Endodermal cell (in vitro differentiated cells): ENCODE data around the gene CREBBP. TPM values are rescaled to one million over a fixed set of nuclear protein-coding genes. Genes with fewer than 3 reads are reported as not detected.
A peak's percentile ranks its signal among the peaks of the same experiment; 100 is the strongest.

Experiments used
- DNase-seq: peaks from one replicate; pipeline ENCODE4 v3.0.0-alpha.2; 2017
- H3K27ac ChIP-seq: 2 replicates; pipeline ENCODE4 v1.5.1; 2013; ENCODE audit warnings: mild to moderate bottlenecking, low read depth, low read length, moderate library complexity
- H3K27me3 ChIP-seq: 2 replicates; pipeline ENCODE4 v1.6.1; 2013; ENCODE audit warnings: mild to moderate bottlenecking, low read length, moderate library complexity; ENCODE audit not compliant: insufficient read depth, control insufficient read depth, poor library complexity, severe bottlenecking
- H3K36me3 ChIP-seq: 2 replicates; pipeline ENCODE4 v1.7.0; 2013; ENCODE audit warnings: mild to moderate bottlenecking, low read length, moderate library complexity; ENCODE audit not compliant: control insufficient read depth, insufficient read depth
- H3K4me1 ChIP-seq: one replicate; pipeline ENCODE4 v1.7.0; 2013; ENCODE audit warnings: low read length; ENCODE audit not compliant: control insufficient read depth, insufficient read depth
- H3K4me3 ChIP-seq: 2 replicates; pipeline ENCODE4 v1.5.1; 2013; ENCODE audit warnings: mild to moderate bottlenecking, low read length, moderate library complexity
- H3K9ac ChIP-seq: 2 replicates; pipeline ENCODE4 v1.6.1; 2013; ENCODE audit warnings: mild to moderate bottlenecking, low read length, moderate library complexity; ENCODE audit not compliant: poor library complexity, severe bottlenecking; ENCODE audit errors: extremely low read depth
- H3K9me3 ChIP-seq: 2 replicates; pipeline ENCODE4 v1.6.1; 2013; ENCODE audit warnings: mild to moderate bottlenecking, low read length, moderate library complexity; ENCODE audit not compliant: control insufficient read depth
- H3K27ac Mint-ChIP-seq: 2 replicates; pipeline ENCODE4 v1.8.0; 2020; ENCODE audit warnings: mixed read lengths
- H3K27me3 Mint-ChIP-seq: 2 replicates; pipeline ENCODE4 v1.8.0; 2021; ENCODE audit warnings: mild to moderate bottlenecking, mixed read lengths; ENCODE audit not compliant: insufficient read depth
- H3K36me3 Mint-ChIP-seq: 2 replicates; pipeline ENCODE4 v1.8.0; 2020; ENCODE audit warnings: low read depth, mixed read lengths
- H3K4me1 Mint-ChIP-seq: 2 replicates; pipeline ENCODE4 v1.8.0; 2020; ENCODE audit warnings: mixed read lengths
- H3K4me3 Mint-ChIP-seq: 2 replicates; pipeline ENCODE4 v1.8.0; 2020; ENCODE audit warnings: mild to moderate bottlenecking, moderate library complexity, mixed read lengths
- H3K9me3 Mint-ChIP-seq: 2 replicates; pipeline ENCODE4 v1.8.0; 2020; ENCODE audit warnings: mild to moderate bottlenecking, mixed read lengths
- CTCF ChIP-seq: fragments of 200-600 bp; sonication (generic); conservative IDR thresholded peaks from 2 replicates; pipeline ENCODE4 v1.5.0; 2021; ENCODE audit warnings: antibody characterized with exemption, mild to moderate bottlenecking
- WGBS, 2 experiments: methylation state at CpG; one replicate each; pipeline versions ENCODE4 v1.1.5 to v1.1.7; 2013; ENCODE audit warnings: missing lambda C conversion rate in 2 of 2, mixed read lengths in 1 of 2; ENCODE audit not compliant: insufficient coverage in 1 of 2, insufficient read length in 1 of 2; 5-methylcytosine and 5-hydroxymethylcytosine counted together
- total RNA-seq, 2 donors: library from RNA; stranded (reverse); fragmentation: NEBNext Ultra II Directional in 1 of 2; extraction: Animal tissue kit (Norgen Biotek cat#: 25700) in 1 of 2; gene quantifications; 2 replicates in 1 of 2; 3 replicates in 1 of 2; pipeline ENCODE4 v1.2.1, GENCODE V29; 2021

CREBBP gene
- total RNA-seq, 2 donors from 2014 or later = 71.1 to 103 TPM

DNA sequence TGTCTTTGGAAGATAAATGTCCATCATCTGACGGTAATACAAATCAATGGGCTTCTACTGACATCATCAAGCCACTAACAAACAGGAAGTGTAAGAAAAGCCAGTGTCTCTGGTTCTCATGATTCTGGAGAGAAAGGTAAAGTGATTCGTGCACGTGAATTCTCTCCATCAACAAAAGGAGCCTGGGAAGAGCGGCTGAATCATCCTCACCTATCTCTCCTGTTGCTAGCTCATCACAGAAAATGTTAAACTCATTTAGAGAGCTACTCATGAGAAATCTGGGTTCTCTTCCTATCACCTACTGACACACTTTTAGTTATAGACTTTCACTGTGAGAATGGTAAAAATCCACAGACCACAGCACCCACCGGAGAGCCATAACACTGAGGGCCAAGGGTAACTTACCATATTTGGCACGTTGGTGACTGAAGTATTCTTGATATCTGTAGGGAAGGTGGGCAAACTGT lies 70.3 kb downstream of the CREBBP start:
- Histone ChIP-seq H3K4me1 (peaks cover 8% of the 10 kb centered on the region), H3K36me3 (peaks cover 51% of the 10 kb centered on the region), H3K4me3 (no peak overlapping the region), H3K27me3 (no peaks in the 10 kb centered on the region), H3K9ac (no peak overlapping the region), H3K27ac (no peak overlapping the region), H3K9me3 (no peaks in the 10 kb centered on the region)
- Mint-ChIP-seq H3K27me3 (no peaks in the 10 kb centered on the region), H3K4me3 (no peak overlapping the region), H3K4me1 (peaks cover 21% of the 10 kb centered on the region), H3K27ac (no peak overlapping the region), H3K9me3 (no peaks in the 10 kb centered on the region), H3K36me3 (peaks cover 28% of the 10 kb centered on the region)
- WGBS, 2 experiments = 91 to 98% methylated on average over 6 of the region's 6 CpGs
- no peak for TF ChIP-seq CTCF
- no peak for DNase-seq

GRCh38 chr16:3808308-3809063 lies 72.0 kb downstream of the CREBBP start:
- peaks cover 57% of the 10 kb centered on the region for H3K36me3 ChIP-seq
- WGBS, 2 experiments = 70 to 92% methylated on average over 2 to 9 of the region's 9 CpGs
- H3K27me3 ChIP-seq = no peaks in the 10 kb centered on the region
- H3K4me1 ChIP-seq = peaks cover 7% of the 10 kb centered on the region
- H3K4me3 Mint-ChIP-seq = no peak overlapping the region
- H3K36me3 Mint-ChIP-seq = peaks cover 37% of the 10 kb centered on the region
- H3K9me3 ChIP-seq = no peaks in the 10 kb centered on the region
- no peak overlapping the region for H3K27ac ChIP-seq
- H3K27ac Mint-ChIP-seq = peak overlapping the region; percentile 37
- no peak for DNase-seq
- H3K9ac ChIP-seq = no peak overlapping the region
- H3K9me3 Mint-ChIP-seq = no peaks in the 10 kb centered on the region
- H3K4me1 Mint-ChIP-seq = peaks cover 20% of the 10 kb centered on the region
- TF ChIP-seq CTCF = no peak
- no peak overlapping the region for H3K4me3 ChIP-seq
- no peaks in the 10 kb centered on the region for H3K27me3 Mint-ChIP-seq

DNA sequence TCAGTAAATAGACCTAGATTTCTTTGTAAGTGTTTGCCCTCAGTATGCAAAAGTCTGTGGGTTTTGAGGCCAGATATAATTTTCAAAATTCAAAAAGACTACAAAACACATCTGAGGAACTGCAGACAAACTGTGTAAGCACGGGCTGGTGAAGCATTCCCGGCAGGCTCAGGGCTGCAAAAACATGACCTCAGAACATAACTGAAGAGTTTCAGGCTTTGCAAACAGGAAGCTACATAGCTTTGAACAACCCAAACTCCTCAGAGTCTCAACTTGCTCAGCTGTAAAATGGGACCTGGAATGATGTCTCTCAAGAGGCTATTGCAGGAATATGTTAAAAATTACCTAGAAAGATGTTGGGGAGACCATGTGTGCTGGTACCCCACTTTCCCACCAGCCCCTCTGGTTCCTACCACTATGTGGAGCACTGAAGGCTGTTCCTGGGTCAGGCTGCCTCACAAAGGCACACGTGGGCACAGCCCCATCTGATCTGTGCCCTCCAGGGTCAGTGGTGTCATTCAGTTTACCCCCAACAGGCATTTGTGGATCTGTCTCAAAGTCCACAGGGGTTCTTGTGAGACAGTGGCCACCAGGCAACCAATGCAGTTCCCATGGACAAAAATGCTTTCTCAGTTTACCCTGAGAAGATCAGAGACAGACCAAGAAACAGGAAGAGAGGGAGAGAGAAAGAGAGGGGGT lies 72.9 kb downstream of the CREBBP start:
- H3K4me1 ChIP-seq = peaks cover 1% of the 10 kb centered on the region
- H3K4me3 ChIP-seq = no peak overlapping the region
- no peaks in the 10 kb centered on the region for H3K9me3 ChIP-seq
- H3K36me3 Mint-ChIP-seq = peaks cover 39% of the 10 kb centered on the region
- no peaks in the 10 kb centered on the region for H3K27me3 Mint-ChIP-seq
- no peak overlapping the region for H3K4me3 Mint-ChIP-seq
- no peak for TF ChIP-seq CTCF
- no peak overlapping the region for H3K27ac Mint-ChIP-seq
- peaks cover 57% of the 10 kb centered on the region for H3K36me3 ChIP-seq
- no peaks in the 10 kb centered on the region for H3K27me3 ChIP-seq
- no peaks in the 10 kb centered on the region for H3K9me3 Mint-ChIP-seq
- WGBS, 2 experiments = 87 to 89% methylated on average over 3 of the region's 3 CpGs
- no peak overlapping the region for H3K27ac ChIP-seq
- no peak overlapping the region for H3K9ac ChIP-seq
- peaks cover 13% of the 10 kb centered on the region for H3K4me1 Mint-ChIP-seq
- DNase-seq = no peak
